Activated T-cell treated with anti-CD3 and anti-CD28 coated beads, Interleukin-2, amount 50 U/mL, for 4 hours (primary cell): ENCODE data around the gene SIRT3. TPM values are rescaled to one million over a fixed set of nuclear protein-coding genes. Genes with fewer than 3 reads are reported as not detected.
A peak's percentile ranks its signal among the peaks of the same experiment; 100 is the strongest.
"Not testable (repeated sequence)": the region's sequence is repeated elsewhere in the genome, so short reads cannot be mapped to it uniquely, and the experiment has no call there.

Source experiments
- ATAC-seq, 2 donors: fragments of 200-7000 bp; cut with Tn5 transposase; one replicate each; pipeline ENCODE4 v1.10.0; 2021
- DNase-seq: peaks from one replicate; pipeline ENCODE4 v3.0.0-alpha.2; 2020
- H3K27me3 Mint-ChIP-seq: one replicate; pipeline ENCODE4 v1.8.0; 2021; ENCODE audit warnings: low read depth, mixed read lengths
- H3K36me3 Mint-ChIP-seq: one replicate; pipeline ENCODE4 v1.8.0; 2022; ENCODE audit warnings: mixed read lengths; ENCODE audit not compliant: insufficient read depth
- H3K4me1 Mint-ChIP-seq: one replicate; pipeline ENCODE4 v1.8.0; 2021; ENCODE audit warnings: low read depth, mixed read lengths
- H3K4me3 Mint-ChIP-seq: one replicate; pipeline ENCODE4 v1.8.0; 2021; ENCODE audit warnings: mild to moderate bottlenecking, moderate library complexity, mixed read lengths
- H3K9me3 Mint-ChIP-seq: one replicate; pipeline ENCODE4 v1.8.0; 2021; ENCODE audit warnings: mixed read lengths
- total RNA-seq, 3 donors: library from RNA; stranded (reverse); gene quantifications; one replicate each; pipeline ENCODE4 v1.2.1, GENCODE V29; 2021

The SIRT3 gene
- total RNA-seq, 3 donors from 2014 or later, result 7.0 to 12.6 (median 8.3) TPM

DNA sequence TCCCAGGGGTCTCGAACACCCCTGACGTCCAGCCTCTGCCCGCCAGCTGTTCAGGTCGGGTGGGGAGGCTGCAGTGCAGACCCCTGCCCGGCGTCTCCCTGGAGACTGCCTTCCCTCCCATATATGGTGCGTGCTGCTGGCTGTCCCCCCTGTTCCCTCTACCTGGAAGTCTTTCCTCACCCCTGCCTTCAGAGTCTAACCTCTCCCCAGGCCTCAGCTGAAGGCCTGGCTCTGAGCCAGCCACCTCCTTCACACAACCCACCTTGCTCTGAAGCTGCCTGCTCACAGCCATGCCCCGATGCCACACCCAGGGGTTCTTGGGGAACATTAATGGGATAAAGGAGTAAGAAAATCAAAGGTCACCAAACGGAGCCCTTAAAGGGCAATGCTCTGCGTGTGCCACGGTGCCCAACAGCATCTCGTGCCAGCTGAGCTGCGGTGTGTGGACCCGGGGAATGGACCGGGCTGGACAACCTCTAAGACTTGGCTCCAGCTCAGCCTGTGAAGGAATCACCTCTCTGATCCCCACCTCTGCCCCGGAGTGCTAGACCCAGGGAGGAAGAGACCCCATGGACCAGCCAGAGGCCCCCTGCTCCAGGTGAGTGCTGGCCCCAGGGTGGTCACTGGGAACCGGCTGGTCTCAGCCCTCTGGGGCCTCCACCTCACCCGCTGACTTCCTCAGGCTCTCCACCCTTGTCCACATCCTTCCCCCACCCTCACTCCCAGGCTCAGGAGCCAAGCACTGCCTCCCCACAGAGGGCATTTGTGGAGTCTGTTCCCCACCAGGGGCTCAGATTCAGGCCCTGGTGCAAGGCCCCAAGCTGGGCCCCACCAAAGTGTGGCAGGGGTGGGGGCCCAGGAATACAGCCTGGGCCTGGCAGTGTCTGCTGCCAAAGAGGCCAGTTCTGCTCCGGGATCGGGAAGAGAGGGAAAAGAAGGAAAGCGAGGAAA is 42.1 kb upstream of the SIRT3 start, which contains the start of gene NLRP6:
Gene NLRP6 (plus strand): TSS at position 407 of the 951 bp plus-strand sequence. CDS start 163 bp downstream, at position 570.
- ATAC-seq (no peak), DNase-seq (no peak)
- Mint-ChIP-seq H3K4me3 (peak within 1 kb of the TSS; percentile 68), H3K36me3 (no peaks in the 10 kb centered on the region), H3K27me3 (peaks cover 21% of the 10 kb centered on the region), H3K9me3 (peaks cover 12% of the 10 kb centered on the region), H3K4me1 (peaks cover 40% of the 10 kb centered on the region)

DNA sequence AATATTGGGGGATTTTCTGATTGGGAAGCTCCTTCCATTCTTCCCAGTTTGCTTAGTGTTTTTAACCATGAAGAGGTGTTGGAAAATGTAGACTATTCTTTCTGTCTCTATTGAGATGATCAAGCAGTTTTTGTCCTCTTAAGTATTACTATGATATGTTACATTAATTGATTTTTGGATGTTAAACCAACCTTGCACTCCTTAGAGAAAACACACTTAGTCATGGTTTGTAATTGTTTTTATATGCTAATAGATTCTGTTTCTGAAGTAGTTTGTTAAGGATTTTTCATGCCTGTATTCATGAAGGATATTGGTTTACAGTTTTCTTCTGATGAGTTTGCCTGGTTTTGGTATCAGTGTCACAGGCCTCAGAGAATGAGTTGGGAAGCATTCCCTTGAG is 40.1 kb upstream of the SIRT3 start:
- H3K9me3 Mint-ChIP-seq, result peaks cover 12% of the 10 kb centered on the region
- ATAC-seq, result no peak

DNA sequence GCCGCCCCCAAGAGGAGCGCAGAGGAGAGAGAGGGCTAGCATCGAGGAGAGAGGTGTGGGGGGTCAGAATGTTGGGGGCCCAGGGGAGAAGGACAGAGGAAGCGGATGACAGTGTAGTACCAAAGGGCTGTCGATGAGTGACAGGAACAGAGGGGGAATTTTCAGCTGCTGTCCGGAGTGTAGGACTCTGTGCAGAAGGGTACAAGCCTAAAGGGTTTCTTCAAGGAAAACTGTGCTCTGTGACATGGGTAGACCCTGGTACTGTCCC is 36.7 kb upstream of the SIRT3 start:
- H3K9me3 Mint-ChIP-seq, result peaks cover 12% of the 10 kb centered on the region
- ATAC-seq, result no peak
- H3K4me3 Mint-ChIP-seq, result no peak overlapping the region
- peaks cover 32% of the 10 kb centered on the region for H3K4me1 Mint-ChIP-seq
- H3K36me3 Mint-ChIP-seq, result no peaks in the 10 kb centered on the region
- DNase-seq, result no peak
- no peaks in the 10 kb centered on the region for H3K27me3 Mint-ChIP-seq

More for the DNA sequence above, 40.1 kb upstream of the SIRT3 start:
- Mint-ChIP-seq H3K36me3 (no peaks in the 10 kb centered on the region), H3K4me3 (no peak overlapping the region), H3K27me3 (peaks cover 8% of the 10 kb centered on the region), H3K4me1 (peaks cover 22% of the 10 kb centered on the region)
- no peak for DNase-seq

DNA sequence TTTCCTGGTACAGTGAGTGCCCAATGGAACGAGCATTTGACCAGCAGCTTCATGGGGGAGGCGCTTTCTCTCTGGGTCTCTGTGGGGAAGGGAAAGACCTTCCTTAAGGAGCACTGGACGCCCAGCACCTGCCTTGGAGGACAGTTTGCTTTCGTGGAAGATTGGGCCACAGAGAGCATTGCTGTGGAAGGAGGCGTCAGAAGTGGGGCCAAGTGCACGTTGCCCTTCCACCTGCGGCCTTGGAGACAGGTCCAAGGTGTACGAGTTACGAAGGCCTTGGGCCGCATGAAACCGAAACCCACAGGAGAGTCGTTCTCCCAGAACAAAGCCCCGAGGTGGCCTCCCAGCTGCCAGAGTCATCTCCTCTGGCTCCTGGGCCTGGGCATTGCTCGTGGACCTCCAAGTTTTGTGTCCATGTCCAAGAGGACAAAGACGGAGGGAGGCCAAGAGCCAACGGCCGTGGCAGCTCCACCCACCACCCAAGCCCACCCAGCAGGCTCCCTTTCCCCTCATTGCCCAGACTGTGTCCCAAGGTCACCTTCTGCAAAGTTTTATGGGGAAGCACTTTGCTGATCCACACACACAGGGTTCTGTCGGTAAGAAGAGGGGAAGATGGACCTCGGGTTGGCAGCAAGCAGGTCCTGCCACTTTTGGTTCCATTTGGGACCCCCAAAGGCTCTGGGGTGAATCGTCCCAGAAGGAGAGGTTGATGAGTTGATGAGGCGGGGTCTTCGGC is 36.2 kb upstream of the SIRT3 start:
- H3K4me3 Mint-ChIP-seq, result no peak overlapping the region
- H3K27me3 Mint-ChIP-seq, result no peaks in the 10 kb centered on the region

DNA sequence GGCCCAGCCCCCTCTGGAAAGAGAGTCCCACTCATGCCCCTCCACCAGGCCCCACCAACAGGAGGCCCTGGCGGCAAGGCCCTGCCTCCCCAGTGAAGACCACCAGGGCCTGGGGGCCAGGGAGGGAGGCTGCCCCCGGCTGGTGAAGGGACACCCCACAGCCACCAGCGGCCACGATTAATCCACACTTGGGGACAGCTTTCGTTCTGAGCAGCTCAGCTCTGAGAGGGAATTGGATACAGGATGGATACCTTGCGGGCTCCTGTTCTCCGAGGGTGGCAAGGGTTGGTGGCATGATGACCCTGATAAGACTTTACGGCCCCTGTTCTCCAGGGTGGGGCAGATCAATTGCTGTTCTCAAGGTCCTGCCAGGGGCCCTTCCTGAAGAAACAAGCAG is 35.2 kb upstream of the SIRT3 start:
- Mint-ChIP-seq H3K27me3 (no peaks in the 10 kb centered on the region), H3K4me1 (peaks cover 38% of the 10 kb centered on the region), H3K36me3 (no peaks in the 10 kb centered on the region), H3K4me3 (no peak overlapping the region), H3K9me3 (peaks cover 4% of the 10 kb centered on the region)
- DNase-seq (no peak), ATAC-seq (no peak)

More for the DNA sequence above, 36.2 kb upstream of the SIRT3 start:
- H3K9me3 Mint-ChIP-seq, result peaks cover 10% of the 10 kb centered on the region
- DNase-seq (no peak), ATAC-seq (no peak)
- peaks cover 32% of the 10 kb centered on the region for H3K4me1 Mint-ChIP-seq
- no peaks in the 10 kb centered on the region for H3K36me3 Mint-ChIP-seq

DNA sequence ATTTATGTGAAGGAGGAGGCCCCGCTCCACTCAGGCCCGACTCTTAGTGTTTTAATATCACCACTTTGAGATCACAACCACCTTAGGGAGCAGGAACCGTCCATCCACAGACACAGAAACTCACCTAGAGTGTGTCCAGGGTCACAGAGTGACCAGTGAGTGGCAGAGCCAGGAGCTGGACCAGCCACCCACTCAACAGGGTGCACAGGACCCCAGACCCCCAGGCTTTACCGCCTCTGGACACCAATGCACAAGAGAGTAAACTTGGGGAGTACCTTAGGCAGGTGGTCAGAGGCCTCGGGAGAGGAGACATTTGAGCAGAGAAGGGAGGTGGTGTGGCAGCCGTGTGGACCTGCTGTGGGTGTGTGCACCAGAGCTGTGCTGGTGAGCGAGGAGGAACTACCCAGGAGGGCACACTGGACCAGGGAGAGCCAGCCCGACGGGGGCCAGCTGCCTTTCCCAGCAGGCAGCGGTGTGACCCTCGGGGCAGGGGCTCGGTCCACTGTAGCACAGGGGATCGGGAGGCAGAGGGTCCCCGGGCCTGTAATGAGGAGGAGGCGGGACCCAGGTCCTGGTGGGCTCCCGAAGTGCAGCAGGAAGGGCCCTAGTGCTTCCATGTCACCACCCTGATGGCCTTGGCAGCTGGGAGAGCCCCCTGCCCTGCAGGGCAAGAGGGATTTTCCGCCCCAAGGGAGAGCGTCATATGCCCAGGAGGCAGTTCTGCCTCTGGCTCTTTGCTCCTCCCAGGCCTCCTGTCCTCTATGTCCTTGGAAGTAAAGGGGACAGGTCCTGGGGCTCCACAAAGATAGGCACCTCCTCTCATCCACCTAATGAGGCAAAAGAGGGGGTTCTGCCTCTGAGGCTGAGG is 34.5 kb upstream of the SIRT3 start:
- Mint-ChIP-seq H3K27me3 (no peaks in the 10 kb centered on the region), H3K9me3 (no peaks in the 10 kb centered on the region), H3K36me3 (no peaks in the 10 kb centered on the region), H3K4me3 (no peak overlapping the region), H3K4me1 (peaks cover 38% of the 10 kb centered on the region)
- no peak for ATAC-seq
- DNase-seq, result no peak

DNA sequence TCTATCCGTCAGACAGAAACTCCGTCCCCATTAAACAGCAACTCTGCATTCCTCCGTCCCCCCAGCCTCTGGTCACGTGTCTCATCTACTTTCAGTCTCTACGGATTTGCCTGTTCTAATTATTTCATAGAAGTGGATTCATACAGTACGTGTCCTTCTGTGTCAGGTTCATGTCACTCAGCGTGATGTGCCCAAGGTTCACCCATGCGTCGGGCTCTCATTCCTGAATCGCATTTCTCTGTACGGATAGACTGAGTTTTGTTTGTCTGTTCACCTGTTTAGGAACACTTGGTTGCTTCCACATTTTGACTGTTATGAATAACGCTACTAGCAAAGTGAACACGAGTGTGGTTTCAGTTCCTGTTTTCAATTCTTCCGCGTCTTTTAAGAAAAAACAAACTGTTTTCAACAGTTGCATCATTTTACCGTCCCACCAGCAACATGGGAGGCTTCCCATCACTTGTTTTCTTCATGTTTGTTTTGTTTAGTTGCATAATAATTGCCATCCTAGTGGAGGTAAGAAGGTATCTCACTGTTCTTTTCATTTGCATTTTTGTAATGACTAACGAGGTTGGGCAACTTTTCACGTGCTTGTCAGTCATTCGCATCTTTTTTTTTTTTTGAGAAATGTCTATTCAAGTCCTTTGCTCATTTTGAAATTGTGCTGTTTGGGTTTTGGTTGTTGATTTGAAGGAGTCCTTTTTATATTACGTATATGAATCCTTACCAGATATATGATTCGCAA is 33.2 kb upstream of the SIRT3 start:
- peaks cover 39% of the 10 kb centered on the region for H3K4me1 Mint-ChIP-seq
- peak overlapping the region; percentile 84 for H3K4me3 Mint-ChIP-seq
- DNase-seq (no peak), ATAC-seq (peak; percentile 76 to 83)
- H3K36me3 Mint-ChIP-seq, result no peaks in the 10 kb centered on the region
- no peaks in the 10 kb centered on the region for H3K9me3 Mint-ChIP-seq
- H3K27me3 Mint-ChIP-seq, result no peaks in the 10 kb centered on the region

DNA sequence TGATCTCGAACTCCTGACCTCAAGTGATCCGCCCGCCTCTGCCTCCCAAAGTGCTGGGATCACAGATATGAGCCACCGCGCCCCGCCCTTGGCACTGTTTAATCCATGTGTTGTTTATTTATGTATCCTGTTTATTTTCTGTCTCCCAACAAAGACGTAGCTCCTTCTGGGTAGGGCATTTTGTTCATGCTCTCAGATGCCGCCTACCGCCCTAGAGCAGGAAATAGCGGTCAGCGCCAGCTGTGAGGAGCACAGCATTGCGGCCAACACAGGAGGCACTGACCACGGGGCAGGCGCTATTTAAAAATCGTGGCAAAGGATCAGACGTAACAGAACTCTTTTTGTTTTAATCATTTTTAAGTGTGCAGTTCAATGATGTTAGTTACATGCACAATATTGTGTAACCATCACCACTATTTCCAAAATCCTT is 32.6 kb upstream of the SIRT3 start:
- peak in 1 of 2 donors; percentile 5 for ATAC-seq
- H3K36me3 Mint-ChIP-seq, H3K9me3 Mint-ChIP-seq, DNase-seq, H3K27me3 Mint-ChIP-seq: not testable (repeated sequence)
- peaks cover 39% of the 10 kb centered on the region for H3K4me1 Mint-ChIP-seq
- H3K4me3 Mint-ChIP-seq, result peak overlapping the region; percentile 84

DNA sequence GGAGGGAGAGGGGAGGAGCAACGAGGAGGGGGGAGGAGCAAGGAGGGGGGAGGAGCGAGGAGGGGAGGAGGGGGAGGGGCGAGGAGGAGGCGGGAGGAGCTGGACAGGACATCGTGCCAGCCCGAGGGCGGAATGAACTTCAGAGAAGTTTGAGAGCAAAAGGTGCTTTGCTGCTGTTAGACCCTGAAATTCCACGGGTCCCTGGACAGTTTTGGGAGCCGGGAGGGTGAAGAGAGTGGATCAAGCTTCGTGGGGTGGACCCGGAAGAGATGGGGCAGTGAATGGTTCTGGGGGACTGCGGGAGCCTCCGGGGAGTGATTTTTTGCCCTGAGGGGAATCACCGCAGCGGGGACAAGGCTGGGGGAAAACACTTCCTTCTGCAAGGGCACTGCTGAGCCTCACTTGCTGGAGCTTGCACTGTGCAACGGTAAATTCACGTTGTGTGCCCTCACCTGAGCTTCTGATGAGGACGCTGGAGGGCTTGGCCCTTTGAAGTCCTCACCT is 31.4 kb upstream of the SIRT3 start:
- DNase-seq, result no peak
- Mint-ChIP-seq H3K27me3 (no peaks in the 10 kb centered on the region), H3K4me1 (peaks cover 39% of the 10 kb centered on the region), H3K36me3 (no peaks in the 10 kb centered on the region), H3K4me3 (peak overlapping the region; percentile 84), H3K9me3 (no peaks in the 10 kb centered on the region)
- ATAC-seq, result peak; percentile 5 to 34

DNA sequence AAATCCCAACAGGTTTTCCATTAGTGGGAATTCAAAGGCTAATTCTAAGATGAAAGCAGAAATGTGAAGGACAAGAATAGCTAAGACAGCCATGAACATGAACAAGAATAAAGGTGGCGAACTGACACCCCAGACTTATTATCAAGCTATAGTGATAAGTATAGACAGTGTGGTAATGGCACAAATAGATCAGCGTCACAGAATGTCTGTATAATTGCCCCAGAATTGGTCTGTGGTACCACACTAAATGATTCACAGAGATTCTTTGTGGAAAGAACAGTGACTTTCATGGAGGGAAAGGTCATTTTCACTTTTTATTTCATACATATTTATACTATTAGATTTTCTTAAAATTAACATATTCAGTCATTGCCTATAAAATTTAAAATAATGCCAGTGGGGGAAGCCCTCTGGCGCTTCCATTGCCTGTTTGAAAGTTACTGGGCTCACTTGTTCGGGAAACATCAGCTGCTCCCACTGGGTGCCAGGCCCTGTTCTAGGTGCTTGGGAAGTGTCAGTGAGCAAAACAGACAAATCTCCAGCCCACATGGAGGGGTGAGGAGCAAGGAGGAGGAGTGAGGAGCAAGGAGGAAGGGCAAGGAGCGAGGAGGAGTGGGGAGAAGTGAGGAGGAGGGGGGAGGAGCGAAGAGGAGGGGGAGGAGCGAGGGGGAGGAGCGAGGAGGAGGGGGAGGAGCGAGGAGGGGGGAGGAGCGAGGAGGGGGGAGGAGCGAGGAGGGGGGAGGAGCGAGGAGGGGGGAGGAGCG is 30.7 kb upstream of the SIRT3 start:
- Mint-ChIP-seq H3K27me3 (no peaks in the 10 kb centered on the region), H3K9me3 (no peaks in the 10 kb centered on the region), H3K36me3 (no peaks in the 10 kb centered on the region), H3K4me3 (peak overlapping the region; percentile 70), H3K4me1 (peaks cover 39% of the 10 kb centered on the region)
- ATAC-seq (peak; percentile 53 to 55), DNase-seq (no peak)

DNA sequence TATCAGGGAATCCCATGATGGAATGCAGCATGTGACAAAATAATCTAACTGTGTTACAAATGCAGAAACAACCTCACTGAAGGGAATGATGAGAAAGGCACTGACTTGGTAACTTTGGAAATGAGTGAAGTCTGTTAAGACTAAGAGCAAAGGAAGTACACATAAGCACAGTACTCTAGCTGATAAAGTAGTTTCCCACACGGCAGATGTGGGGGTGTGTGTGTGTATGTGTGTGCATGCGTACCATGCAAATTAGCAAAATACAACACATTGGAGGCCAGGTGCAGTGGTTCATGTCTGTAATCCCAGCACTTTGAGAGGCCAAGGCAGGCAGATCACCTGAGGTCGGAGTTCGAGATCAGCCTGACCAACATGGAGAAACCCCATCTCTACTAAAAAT is 25.5 kb upstream of the SIRT3 start:
- Mint-ChIP-seq H3K4me1 (peaks cover 3% of the 10 kb centered on the region), H3K27me3 (no peaks in the 10 kb centered on the region), H3K36me3 (no peaks in the 10 kb centered on the region), H3K9me3 (no peaks in the 10 kb centered on the region), H3K4me3 (no peak overlapping the region)
- ATAC-seq (no peak), DNase-seq (no peak)

DNA sequence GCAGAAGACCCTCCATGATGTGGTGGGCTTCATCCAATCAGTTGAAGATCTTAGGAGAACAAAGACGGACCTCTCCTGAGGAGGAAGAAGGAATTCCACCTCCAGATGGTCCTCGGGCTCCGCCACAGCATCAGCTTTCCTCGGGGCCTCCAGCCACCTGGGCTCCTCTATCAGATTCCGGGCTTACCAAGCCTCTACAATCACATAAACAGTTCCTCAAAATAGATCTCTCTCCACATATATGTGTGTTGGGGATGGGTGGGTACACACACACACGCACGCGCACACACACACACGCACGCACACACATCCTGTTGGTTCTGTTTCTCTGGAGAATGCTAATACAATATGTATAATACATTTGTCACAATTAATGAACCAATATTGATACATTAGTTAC is 23.3 kb upstream of the SIRT3 start:
- no peaks in the 10 kb centered on the region for H3K27me3 Mint-ChIP-seq
- H3K4me3 Mint-ChIP-seq, result no peak overlapping the region
- H3K36me3 Mint-ChIP-seq, result no peaks in the 10 kb centered on the region
- DNase-seq, result no peak
- no peaks in the 10 kb centered on the region for H3K9me3 Mint-ChIP-seq
- H3K4me1 Mint-ChIP-seq, result no peaks in the 10 kb centered on the region
- no peak for ATAC-seq
